ENCODE data around the gene BICDL1.

Gene BICDL1

GRCh38 chr12:120134307-120134980 is 145.4 kb downstream of the BICDL1 start:
- DNase-seq, result no peak

DNA sequence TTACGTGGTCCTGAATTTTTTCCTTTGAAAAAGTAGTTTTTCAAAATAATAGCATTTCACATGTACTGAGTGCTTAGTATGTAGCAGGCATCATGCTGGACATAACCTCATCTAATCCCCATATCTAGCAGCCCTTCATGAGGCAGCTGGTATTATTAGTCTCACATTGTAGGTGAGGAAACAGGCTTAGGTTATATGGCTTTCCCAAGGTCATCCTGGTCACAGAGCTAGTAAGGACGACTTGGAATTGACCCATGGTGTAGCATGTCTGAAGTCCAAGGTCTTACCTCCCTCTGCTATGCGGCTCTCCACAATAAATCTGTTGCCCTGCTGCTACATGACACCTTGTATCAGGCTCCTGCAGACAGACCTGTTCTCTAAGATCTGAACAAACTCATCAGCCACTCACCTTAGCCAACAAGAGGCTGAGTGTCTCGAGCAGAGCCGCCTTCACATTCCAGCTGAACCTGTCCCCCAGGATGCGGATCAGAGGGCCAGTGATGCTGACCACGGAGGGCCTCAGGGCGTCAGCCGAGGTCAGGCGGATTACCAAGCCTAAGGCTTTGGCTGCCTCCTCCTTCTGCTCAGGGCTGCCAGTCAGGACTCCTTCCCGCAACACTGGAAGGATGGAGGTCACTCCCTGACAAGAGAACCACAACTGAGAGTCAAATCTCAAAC is 147.2 kb downstream of the BICDL1 start:
- DNase-seq, result no peak

- DNase-seq, result no peak
These were observed 148.8 kb downstream of the BICDL1 start for GRCh38 chr12:120137833-120138232.

DNA sequence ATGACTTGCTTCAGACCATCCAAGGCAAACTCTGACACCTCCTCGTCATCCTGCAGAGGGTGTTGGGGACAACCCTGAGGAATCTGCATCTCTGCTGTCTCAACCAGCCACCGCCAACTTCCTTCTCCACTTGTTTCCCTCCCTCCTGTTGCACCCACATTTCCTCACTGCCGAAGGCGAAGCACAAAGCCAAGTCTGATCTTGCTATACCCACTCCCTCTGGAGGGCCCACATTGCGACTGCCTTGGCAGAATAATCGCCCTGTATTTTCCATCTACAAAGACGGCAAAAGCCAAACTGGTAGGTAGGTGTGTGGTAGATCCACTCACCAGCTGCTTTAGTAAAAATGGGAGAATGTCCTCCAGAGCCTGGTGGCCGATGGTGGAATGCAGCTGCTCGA is 149.3 kb downstream of the BICDL1 start:
- DNase-seq, result no peak

- DNase-seq, result no peak
These were observed 150.9 kb downstream of the BICDL1 start for GRCh38 chr12:120139958-120140357.

DNA sequence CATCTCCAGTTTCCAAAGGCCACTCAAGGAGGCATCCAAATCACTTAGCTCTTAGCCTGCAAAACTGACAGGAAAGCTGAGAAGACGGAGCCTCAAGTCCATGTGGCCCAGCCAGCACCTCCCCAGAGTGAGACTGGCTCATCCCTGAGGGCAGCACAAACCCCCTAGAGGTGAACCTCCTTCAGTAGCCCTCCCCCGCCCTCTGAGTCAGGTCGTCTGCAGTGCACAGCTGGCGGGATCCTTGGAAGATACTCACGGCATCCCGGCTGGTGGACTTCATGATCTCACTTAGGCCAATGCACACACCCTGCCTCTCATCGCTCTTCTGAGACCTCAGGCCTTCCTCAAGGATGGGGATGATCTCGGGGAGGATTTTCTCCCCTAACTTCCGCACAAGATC is 151.6 kb downstream of the BICDL1 start:
- DNase-seq, result no peak

DNA sequence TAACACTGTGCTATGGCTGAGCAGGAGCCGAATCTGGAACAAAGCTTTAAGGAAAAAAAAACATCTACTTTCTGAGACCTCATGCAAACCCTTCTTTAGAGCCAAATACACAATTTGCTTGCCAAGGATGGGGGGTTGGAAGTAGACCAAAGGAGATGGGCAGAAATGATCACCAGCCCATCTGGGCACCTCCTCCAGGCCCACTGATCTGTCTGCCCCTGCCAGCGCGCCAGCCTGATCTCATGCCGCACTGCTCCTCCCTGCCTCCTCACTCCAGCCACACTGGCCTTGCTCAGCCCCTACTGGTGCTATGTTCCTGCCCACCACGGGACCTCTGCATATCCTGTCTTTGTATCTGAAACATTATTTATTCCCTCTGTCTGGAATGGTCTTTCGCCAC is 152.3 kb downstream of the BICDL1 start:
- no peak for DNase-seq

- DNase-seq, result no peak
These were observed 153.3 kb downstream of the BICDL1 start for GRCh38 chr12:120142231-120142877.
